ENCODE data around the gene AHCY. TPM values are rescaled to one million over a fixed set of nuclear protein-coding genes. Genes with fewer than 3 reads are reported as not detected.

Gene AHCY
- total RNA-seq, 2 experiments from 2014 or later = 59.9 to 64.1 TPM

GRCh38 chr20:34235875-34236274 is 67.3 kb downstream of the AHCY start:
- ChIA-PET POLR2A (no interaction called here), CTCF (no interaction called here)
- H3K27me3 Mint-ChIP-seq = peaks cover 26% of the 10 kb centered on the region
- H3K27ac Mint-ChIP-seq = no peak overlapping the region
- H3K9me3 Mint-ChIP-seq = peaks cover 16% of the 10 kb centered on the region
- H3K36me3 Mint-ChIP-seq (ENCODE audit: low read depth) = peaks cover 15% of the 10 kb centered on the region
- no peak overlapping the region for H3K4me3 Mint-ChIP-seq
- no peak for DNase-seq
- H3K4me1 Mint-ChIP-seq = peaks cover 10% of the 10 kb centered on the region

- DNase-seq = no peak
- H3K27me3 Mint-ChIP-seq = peaks cover 18% of the 10 kb centered on the region
- no peak overlapping the region for H3K4me3 Mint-ChIP-seq
- ChIA-PET CTCF (interaction anchor here (0.6 to 1.5 kb wide), 4 partner anchors 16 to 74 kb away, joined by 3 to 4 read pairs (median 3); no protein-coding TSS in a partner anchor), POLR2A (no interaction called here)
- H3K4me1 Mint-ChIP-seq = no peaks in the 10 kb centered on the region
- H3K9me3 Mint-ChIP-seq = peaks cover 16% of the 10 kb centered on the region
- H3K36me3 Mint-ChIP-seq (ENCODE audit: low read depth) = peaks cover 12% of the 10 kb centered on the region
- no peak overlapping the region for H3K27ac Mint-ChIP-seq
These were observed 69.5 kb downstream of the AHCY start for GRCh38 chr20:34233687-34234086.

- peaks cover 5% of the 10 kb centered on the region for H3K9me3 Mint-ChIP-seq
- POLR2A ChIA-PET = no interaction called here
- no peaks in the 10 kb centered on the region for H3K4me1 Mint-ChIP-seq
- H3K36me3 Mint-ChIP-seq (ENCODE audit: low read depth) = peaks cover 3% of the 10 kb centered on the region
- CTCF ChIA-PET = interaction anchor here (1.2 kb wide), 1 partner anchor 32 kb away, joined by 3 read pairs; no protein-coding TSS in a partner anchor
- H3K27me3 Mint-ChIP-seq = peaks cover 11% of the 10 kb centered on the region
- H3K4me3 Mint-ChIP-seq = no peak overlapping the region
- H3K27ac Mint-ChIP-seq = no peak overlapping the region
- DNase-seq = no peak
These were observed 70.6 kb downstream of the AHCY start for GRCh38 chr20:34232494-34233087.

- POLR2A ChIA-PET = no interaction called here
These were observed 71.5 kb downstream of the AHCY start for GRCh38 chr20:34231634-34232033.

More at GRCh38 chr20:34231634-34232033, 71.5 kb downstream of the AHCY start:
- Mint-ChIP-seq H3K27me3 (peaks cover 7% of the 10 kb centered on the region), H3K9me3 (peaks cover 5% of the 10 kb centered on the region), H3K4me1 (no peaks in the 10 kb centered on the region), H3K4me3 (no peak overlapping the region), H3K36me3 (ENCODE audit: low read depth) (no peaks in the 10 kb centered on the region), H3K27ac (no peak overlapping the region)
- CTCF ChIA-PET = no interaction called here
- DNase-seq = no peak

Other genes starting within 250 kb of the AHCY start
- 10 to 100 TPM; 84.7 to 92.9 TPM for gene EIF2S2, start 191.1 kb downstream of the AHCY start, total RNA-seq
- not detected for gene ASIP, start 61.9 kb downstream of the AHCY start, total RNA-seq
- gene ITCH, start 59.9 kb upstream of the AHCY start, total RNA-seq = 10 to 100 TPM; 46.9 to 48.5 TPM
- gene DYNLRB1, start 213.1 kb upstream of the AHCY start, total RNA-seq = 100 to 1,000 TPM in 1 of 2 experiments, 10 to 100 TPM in 1; 90.5 to 105 TPM